ENCODE data around the gene ACD.

DNA sequence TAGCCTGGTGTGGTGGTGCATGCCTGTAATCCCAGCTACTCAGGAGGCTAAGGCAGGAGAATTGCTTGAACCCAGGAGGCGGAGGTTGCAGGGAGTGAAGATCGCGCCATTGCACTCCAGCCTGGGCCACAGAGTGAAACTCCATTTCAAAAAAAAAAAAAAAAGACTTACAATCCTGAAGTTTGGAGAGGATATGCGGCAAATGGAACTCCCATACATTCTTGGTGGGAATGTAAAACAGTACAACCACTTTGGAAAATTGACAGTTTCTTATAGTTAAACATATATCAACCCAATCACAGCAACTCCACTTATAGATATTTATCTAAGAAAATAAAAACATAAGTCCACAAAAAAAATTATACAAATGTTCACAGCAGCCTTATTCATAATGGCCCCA, 47.1 kb upstream of the ACD start:
- TF ChIP-seq, protein P1, sequence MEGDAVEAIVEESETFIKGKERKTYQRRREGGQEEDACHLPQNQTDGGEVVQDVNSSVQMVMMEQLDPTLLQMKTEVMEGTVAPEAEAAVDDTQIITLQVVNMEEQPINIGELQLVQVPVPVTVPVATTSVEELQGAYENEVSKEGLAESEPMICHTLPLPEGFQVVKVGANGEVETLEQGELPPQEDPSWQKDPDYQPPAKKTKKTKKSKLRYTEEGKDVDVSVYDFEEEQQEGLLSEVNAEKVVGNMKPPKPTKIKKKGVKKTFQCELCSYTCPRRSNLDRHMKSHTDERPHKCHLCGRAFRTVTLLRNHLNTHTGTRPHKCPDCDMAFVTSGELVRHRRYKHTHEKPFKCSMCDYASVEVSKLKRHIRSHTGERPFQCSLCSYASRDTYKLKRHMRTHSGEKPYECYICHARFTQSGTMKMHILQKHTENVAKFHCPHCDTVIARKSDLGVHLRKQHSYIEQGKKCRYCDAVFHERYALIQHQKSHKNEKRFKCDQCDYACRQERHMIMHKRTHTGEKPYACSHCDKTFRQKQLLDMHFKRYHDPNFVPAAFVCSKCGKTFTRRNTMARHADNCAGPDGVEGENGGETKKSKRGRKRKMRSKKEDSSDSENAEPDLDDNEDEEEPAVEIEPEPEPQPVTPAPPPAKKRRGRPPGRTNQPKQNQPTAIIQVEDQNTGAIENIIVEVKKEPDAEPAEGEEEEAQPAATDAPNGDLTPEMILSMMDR (IDR thresholded peaks at IDR 0.05 in 8 of 11, conservative IDR thresholded peaks at IDR 0.05 in 3 of 11) = no peak
- no peak for TF ChIP-seq POLR2A (IDR thresholded peaks at IDR 0.05)

Measured in spleen (tissue), 7 donors.